IPS DF 6.9 (cell line): ENCODE results near the gene NCK2.

Experiments used
- DNase-seq: peaks from one replicate; pipeline ENCODE4 v3.0.0-alpha.2; 2013; ENCODE audit warnings: low read depth, low spot score
- H3K27ac ChIP-seq: one replicate; pipeline ENCODE4 v1.5.1; 2013; ENCODE audit warnings: low read length, control low read depth
- H3K27me3 ChIP-seq: 2 replicates; pipeline ENCODE4 v1.6.1; 2013; ENCODE audit warnings: mild to moderate bottlenecking, low read length; ENCODE audit not compliant: control insufficient read depth, insufficient read depth
- H3K36me3 ChIP-seq: 2 replicates; pipeline ENCODE4 v1.6.1; 2013; ENCODE audit warnings: low read length; ENCODE audit not compliant: control insufficient read depth, insufficient read depth
- H3K4me1 ChIP-seq: 2 replicates; pipeline ENCODE4 v1.6.1; 2013; ENCODE audit warnings: low read length; ENCODE audit not compliant: control insufficient read depth, insufficient read depth
- H3K4me3 ChIP-seq: 2 replicates; pipeline ENCODE4 v1.5.1; 2013; ENCODE audit warnings: mild to moderate bottlenecking, low read length
- H3K9me3 ChIP-seq: 2 replicates; pipeline ENCODE4 v1.6.1; 2013; ENCODE audit warnings: low read length, inconsistent platforms; ENCODE audit not compliant: control insufficient read depth, insufficient read depth
- WGBS: extraction: QIAGEN DNeasy Blood & Tissue Kit; methylation state at CpG from one replicate; pipeline ENCODE4 v1.1.7; 2013; ENCODE audit warnings: mixed read lengths, missing lambda C conversion rate; ENCODE audit not compliant: insufficient read length, insufficient coverage; 5-methylcytosine and 5-hydroxymethylcytosine counted together

NCK2 gene

GRCh38 chr2:105822186-105822585 lies 77.5 kb downstream of the NCK2 start:
- no CpG with 5 or more reads among the region's 7 CpGs for WGBS
- no peaks in the 10 kb centered on the region for H3K36me3 ChIP-seq
- no peak for DNase-seq
- H3K27ac ChIP-seq = no peak overlapping the region
- H3K27me3 ChIP-seq = no peaks in the 10 kb centered on the region
- H3K4me1 ChIP-seq = no peaks in the 10 kb centered on the region
- no peak overlapping the region for H3K4me3 ChIP-seq
- H3K9me3 ChIP-seq = no peaks in the 10 kb centered on the region

GRCh38 chr2:105824446-105824845 lies 79.7 kb downstream of the NCK2 start:
- Histone ChIP-seq H3K27me3 (no peaks in the 10 kb centered on the region), H3K9me3 (no peaks in the 10 kb centered on the region), H3K4me1 (no peaks in the 10 kb centered on the region), H3K36me3 (no peaks in the 10 kb centered on the region), H3K27ac (no peak overlapping the region), H3K4me3 (no peak overlapping the region)
- DNase-seq = no peak
- no CpG with 5 or more reads among the region's 9 CpGs for WGBS

- WGBS = no CpG with 5 or more reads among the region's 1 CpG
- Histone ChIP-seq H3K27ac (no peak overlapping the region), H3K4me1 (no peaks in the 10 kb centered on the region), H3K27me3 (no peaks in the 10 kb centered on the region), H3K4me3 (no peak overlapping the region), H3K36me3 (no peaks in the 10 kb centered on the region), H3K9me3 (no peaks in the 10 kb centered on the region)
- DNase-seq = no peak
Measured at GRCh38 chr2:105827351-105828096, 82.8 kb downstream of the NCK2 start.

- no peak overlapping the region for H3K27ac ChIP-seq
- H3K9me3 ChIP-seq = no peaks in the 10 kb centered on the region
- no peak for DNase-seq
- no peak overlapping the region for H3K4me3 ChIP-seq
- H3K4me1 ChIP-seq = no peaks in the 10 kb centered on the region
- H3K36me3 ChIP-seq = no peaks in the 10 kb centered on the region
- H3K27me3 ChIP-seq = no peaks in the 10 kb centered on the region
Measured at GRCh38 chr2:105828558-105828957, 83.8 kb downstream of the NCK2 start.

GRCh38 chr2:105834931-105835330 lies 90.2 kb downstream of the NCK2 start:
- Histone ChIP-seq H3K27me3 (no peaks in the 10 kb centered on the region), H3K4me3 (no peak overlapping the region), H3K36me3 (no peaks in the 10 kb centered on the region), H3K4me1 (peaks cover 8% of the 10 kb centered on the region; the same call in 1 of the 2 replicates), H3K27ac (no peak overlapping the region), H3K9me3 (no peaks in the 10 kb centered on the region)
- no peak for DNase-seq
- WGBS = no CpG with 5 or more reads among the region's 1 CpG

- Histone ChIP-seq H3K9me3 (no peaks in the 10 kb centered on the region), H3K4me1 (peaks cover 8% of the 10 kb centered on the region; the same call in 1 of the 2 replicates), H3K27me3 (no peaks in the 10 kb centered on the region), H3K27ac (no peak overlapping the region), H3K36me3 (no peaks in the 10 kb centered on the region), H3K4me3 (no peak overlapping the region; the same call in 1 of the 2 replicates)
- no peak for DNase-seq
- WGBS = no CpG with 5 or more reads among the region's 4 CpGs
Measured at GRCh38 chr2:105836341-105836740, 91.6 kb downstream of the NCK2 start.

DNA sequence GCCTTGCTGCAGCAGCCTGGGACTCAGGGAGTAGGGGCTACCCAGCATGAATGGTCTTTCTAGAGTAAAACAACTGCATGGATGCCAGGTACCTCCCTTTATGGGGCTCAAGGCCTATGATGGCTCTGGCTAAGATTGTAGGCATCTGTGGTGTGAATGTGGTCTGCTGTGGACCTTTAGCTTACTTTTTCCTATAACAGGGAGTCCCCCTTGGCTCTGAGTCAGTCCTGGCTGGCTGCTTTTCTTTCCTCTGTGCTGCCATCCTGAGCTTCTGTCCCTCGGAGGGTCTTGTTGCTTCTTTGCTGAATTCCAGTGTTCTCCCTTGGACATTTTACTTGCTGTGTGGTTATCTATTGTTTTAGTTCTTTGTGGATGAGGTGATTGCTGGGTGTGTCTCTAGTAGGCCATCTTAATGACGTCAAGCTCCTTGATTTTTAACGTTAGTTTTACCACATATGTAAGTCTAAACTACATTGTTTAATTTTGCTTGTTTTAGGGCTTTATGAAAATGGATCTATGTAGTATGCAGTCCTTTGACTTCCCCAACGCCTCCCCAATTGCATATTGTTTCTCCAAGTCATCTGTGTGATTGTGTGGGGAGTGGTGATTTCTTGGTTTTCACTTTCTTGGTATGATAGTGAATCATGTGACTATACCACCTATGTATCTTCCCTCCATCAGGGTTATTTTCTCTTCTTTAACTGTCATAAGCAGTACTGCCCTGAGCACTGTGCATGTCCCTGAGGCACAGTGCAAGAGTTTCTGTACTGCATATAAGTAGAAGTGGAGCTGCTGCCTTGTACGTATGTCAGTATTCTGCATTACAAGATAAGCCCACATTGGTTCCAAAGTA lies 92.4 kb downstream of the NCK2 start:
- Histone ChIP-seq H3K9me3 (no peaks in the 10 kb centered on the region), H3K27me3 (no peaks in the 10 kb centered on the region), H3K4me1 (peaks cover 9% of the 10 kb centered on the region; the same call in 1 of the 2 replicates), H3K36me3 (no peaks in the 10 kb centered on the region), H3K4me3 (no peak overlapping the region), H3K27ac (no peak overlapping the region)
- no CpG with 5 or more reads among the region's 5 CpGs for whole genome bisulfite sequencing
- DNase-seq = no peak

DNA sequence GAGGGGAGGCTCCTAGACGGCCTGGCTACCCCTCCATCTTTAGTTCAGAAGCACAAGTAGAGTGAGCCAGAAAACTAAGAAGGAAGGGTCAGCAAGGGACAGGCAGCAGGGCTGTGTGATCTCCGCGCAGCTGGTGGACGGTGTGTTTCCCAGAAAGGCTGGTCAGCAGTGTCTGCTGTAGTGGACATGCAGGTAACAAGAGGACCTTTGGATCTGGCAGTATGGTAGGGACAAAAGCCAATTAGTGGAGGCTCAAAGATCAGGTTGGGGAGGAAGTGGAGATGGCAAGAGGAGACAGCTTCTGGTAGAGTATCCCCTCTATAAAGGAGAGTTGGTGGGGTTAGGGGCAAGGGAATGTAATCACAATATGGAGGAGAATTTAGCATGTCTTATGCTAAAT lies 95.1 kb downstream of the NCK2 start:
- Histone ChIP-seq H3K27me3 (no peaks in the 10 kb centered on the region), H3K9me3 (no peaks in the 10 kb centered on the region), H3K36me3 (no peaks in the 10 kb centered on the region), H3K4me3 (no peak overlapping the region), H3K27ac (no peak overlapping the region), H3K4me1 (peaks cover 11% of the 10 kb centered on the region; the same call in 1 of the 2 replicates)
- no CpG with 5 or more reads among the region's 4 CpGs for WGBS
- no peak for DNase-seq

DNA sequence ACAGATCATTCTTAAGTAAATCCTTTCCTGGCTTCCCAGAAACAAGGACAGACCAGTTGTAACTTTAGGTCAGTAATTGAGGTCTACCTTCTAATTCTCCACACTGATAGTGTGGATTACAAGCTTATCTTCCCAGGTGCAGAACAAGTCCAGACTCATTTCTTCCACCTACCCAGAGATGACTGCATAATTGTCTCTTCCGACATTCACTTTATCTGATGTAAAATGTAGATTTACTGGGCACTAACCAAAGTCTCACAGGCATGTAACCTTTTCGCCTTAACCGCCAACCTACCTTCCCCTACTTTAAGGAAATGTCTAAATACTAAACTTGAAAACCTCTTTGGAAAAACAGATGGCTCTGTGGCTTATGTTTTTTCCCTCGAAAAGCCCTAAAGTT lies 96.2 kb downstream of the NCK2 start:
- H3K9me3 ChIP-seq = no peaks in the 10 kb centered on the region
- no peaks in the 10 kb centered on the region for H3K36me3 ChIP-seq
- no peak overlapping the region for H3K4me3 ChIP-seq
- no peak for DNase-seq
- no peaks in the 10 kb centered on the region for H3K27me3 ChIP-seq
- no peak overlapping the region for H3K27ac ChIP-seq
- peaks cover 11% of the 10 kb centered on the region; the same call in 1 of the 2 replicates for H3K4me1 ChIP-seq
- no CpG with 5 or more reads among the region's 4 CpGs for WGBS

GRCh38 chr2:105841551-105841950 lies 96.8 kb downstream of the NCK2 start:
- no peaks in the 10 kb centered on the region for H3K9me3 ChIP-seq
- no peaks in the 10 kb centered on the region for H3K27me3 ChIP-seq
- no peaks in the 10 kb centered on the region for H3K36me3 ChIP-seq
- no peak overlapping the region for H3K4me3 ChIP-seq
- WGBS = no CpG with 5 or more reads among the region's 2 CpGs
- DNase-seq = no peak
- H3K27ac ChIP-seq = no peak overlapping the region
- peaks cover 8% of the 10 kb centered on the region; the same call in 1 of the 2 replicates for H3K4me1 ChIP-seq
